COLO668 (cell line): ENCODE results near the gene TBC1D3C.
"Not testable (repeated sequence)": the region's sequence is repeated elsewhere in the genome, so short reads cannot be mapped to it uniquely, and the experiment has no call there.

ENCODE experiments used
- DNase-seq: peaks from one replicate; lab custom pipeline; 2025; ENCODE audit not compliant: unreplicated experiment; lab: John Stamatoyannopoulos, UW

TBC1D3C gene

GRCh38 chr17:38068534-38068933 lies at the start of gene TBC1D3C:
TSS of gene TBC1D3C (minus strand) at chr17:38068634. CDS start at chr17:38067066, 1,568 bp downstream.
- not testable (repeated sequence) for DNase-seq

GRCh38 chr17:38099262-38099661 lies 30.8 kb upstream of the TBC1D3C start:
- DNase-seq, result not testable (repeated sequence)

GRCh38 chr17:38094059-38094694 lies 25.7 kb upstream of the TBC1D3C start:
- DNase-seq, result not testable (repeated sequence)

- DNase-seq, result not testable (repeated sequence)
Observed at GRCh38 chr17:38088120-38088519, 19.7 kb upstream of the TBC1D3C start.

GRCh38 chr17:38087344-38087743 lies 18.9 kb upstream of the TBC1D3C start:
- not testable (repeated sequence) for DNase-seq
